HEK293 (cell line): Measurements from ENCODE around the gene TMEM123.

Experiments used
- CTCF ChIA-PET: fragments of 350-600 bp; formaldehyde crosslinking; extraction: SDS; loops from one replicate; lab custom pipeline; 2021; ENCODE audit warnings: antibody characterized with exemption; lab: Yijun Ruan, JAX
- POLR2A ChIA-PET: fragments of 300-600 bp; formaldehyde crosslinking; extraction: SDS; loops from one replicate; lab custom pipeline; 2020; ENCODE audit warnings: antibody characterized with exemption, inconsistent platforms; lab: Yijun Ruan, JAX
- H3K27ac ChIP-seq: fragments of 200-500 bp; sonication (Bioruptor generic); 2 replicates; pipeline ENCODE4 v1.5.1; 2014; ENCODE audit warnings: low read depth, low read length, control low read depth, inconsistent platforms; ENCODE audit errors: extremely low read depth
- H3K36me3 ChIP-seq, 2 experiments: fragments of 200-500 bp in 1 of 2; sonication (Bioruptor generic) in 1 of 2; 1 replicate in 1 of 2; 2 replicates in 1 of 2; pipeline ENCODE4 v1.5.1; 2014 to 2017; ENCODE audit warnings: inconsistent platforms in 2 of 2, low read length in 2 of 2; ENCODE audit not compliant: control insufficient read depth in 2 of 2, insufficient read depth in 1 of 2
- H3K4me1 ChIP-seq: fragments of 200-500 bp; sonication (Bioruptor generic); 2 replicates; pipeline ENCODE4 v1.5.1; 2014; ENCODE audit warnings: mild to moderate bottlenecking, low read length, inconsistent platforms; ENCODE audit not compliant: control insufficient read depth, insufficient read depth
- H3K4me3 ChIP-seq: 2 replicates; pipeline ENCODE4 v1.5.1; 2011; ENCODE audit warnings: low read depth, mild to moderate bottlenecking, control low read depth, low read length, moderate library complexity
- H3K9me3 ChIP-seq: fragments of 200-500 bp; sonication (Bioruptor generic); 2 replicates; pipeline ENCODE4 v1.5.1; 2014; ENCODE audit warnings: low read depth, low read length, inconsistent platforms; ENCODE audit not compliant: control insufficient read depth, insufficient read depth
- ATF2 ChIP-seq: fragments of 450-650 bp; formaldehyde crosslinking; IDR thresholded peaks from 2 replicates; pipeline ENCODE4 v1.5.1; 2016; ENCODE audit warnings: missing biosample characterization, missing genetic modification characterization, low read depth
- HIC1 ChIP-seq: fragments of 450-650 bp; formaldehyde crosslinking; IDR thresholded peaks from 2 replicates; pipeline ENCODE4 v1.5.1; 2016; ENCODE audit warnings: missing biosample characterization, missing genetic modification characterization
- KLF1 ChIP-seq: fragments of 450-650 bp; formaldehyde crosslinking; IDR thresholded peaks from 2 replicates; pipeline ENCODE4 v1.5.1; 2016; ENCODE audit warnings: missing biosample characterization, missing genetic modification characterization
- OSR2 ChIP-seq: fragments of 450-650 bp; formaldehyde crosslinking; IDR thresholded peaks from 2 replicates; pipeline ENCODE4 v1.5.1; 2016; ENCODE audit warnings: missing biosample characterization, missing genetic modification characterization
- ZFHX2 ChIP-seq: fragments of 450-650 bp; formaldehyde crosslinking; conservative IDR thresholded peaks from 2 replicates; pipeline ENCODE4 v1.5.1; 2016; ENCODE audit warnings: missing biosample characterization, missing genetic modification characterization
- ZNF138 ChIP-seq: fragments of 450-650 bp; formaldehyde crosslinking; IDR thresholded peaks from 2 replicates; pipeline ENCODE4 v1.5.1; 2016; ENCODE audit warnings: missing biosample characterization, missing genetic modification characterization, borderline replicate concordance
- ZNF140 ChIP-seq: fragments of 450-650 bp; formaldehyde crosslinking; IDR thresholded peaks from 2 replicates; pipeline ENCODE4 v1.5.1; 2016; ENCODE audit warnings: missing biosample characterization, missing genetic modification characterization
- ZNF169 ChIP-seq: fragments of 450-650 bp; formaldehyde crosslinking; IDR thresholded peaks from 2 replicates; pipeline ENCODE4 v1.5.1; 2016; ENCODE audit warnings: missing biosample characterization, missing genetic modification characterization
- ZNF18 ChIP-seq: fragments of 450-650 bp; formaldehyde crosslinking; IDR thresholded peaks from 2 replicates; pipeline ENCODE4 v1.5.1; 2016; ENCODE audit warnings: missing biosample characterization, missing genetic modification characterization
- ZNF362 ChIP-seq: fragments of 450-650 bp; formaldehyde crosslinking; IDR thresholded peaks from 2 replicates; pipeline ENCODE4 v1.5.1; 2016; ENCODE audit warnings: missing biosample characterization, missing genetic modification characterization
- ZNF366 ChIP-seq: fragments of 450-650 bp; formaldehyde crosslinking; conservative IDR thresholded peaks from 2 replicates; pipeline ENCODE4 v1.5.1; 2016; ENCODE audit warnings: missing biosample characterization, missing genetic modification characterization
- ZNF398 ChIP-seq: fragments of 450-650 bp; formaldehyde crosslinking; IDR thresholded peaks from 2 replicates; pipeline ENCODE4 v1.5.1; 2017; ENCODE audit warnings: missing biosample characterization, missing genetic modification characterization
- ZNF426 ChIP-seq: fragments of 450-650 bp; formaldehyde crosslinking; IDR thresholded peaks from 2 replicates; pipeline ENCODE4 v1.5.1; 2017; ENCODE audit warnings: missing biosample characterization, missing genetic modification characterization, mild to moderate bottlenecking, inconsistent platforms, moderate library complexity
- ZNF521 ChIP-seq: fragments of 450-650 bp; formaldehyde crosslinking; IDR thresholded peaks from 2 replicates; pipeline ENCODE4 v1.5.1; 2017; ENCODE audit warnings: missing biosample characterization, mild to moderate bottlenecking, missing genetic modification characterization
- ZNF548 ChIP-seq: fragments of 450-650 bp; formaldehyde crosslinking; IDR thresholded peaks from 2 replicates; pipeline ENCODE4 v1.5.1; 2016; ENCODE audit warnings: missing biosample characterization, missing genetic modification characterization
- ZNF623 ChIP-seq: fragments of 450-650 bp; formaldehyde crosslinking; IDR thresholded peaks from 2 replicates; pipeline ENCODE4 v1.5.1; 2016; ENCODE audit warnings: missing biosample characterization, missing genetic modification characterization
- ZNF629 ChIP-seq: fragments of 450-650 bp; formaldehyde crosslinking; IDR thresholded peaks from 2 replicates; pipeline ENCODE4 v1.5.1; 2017; ENCODE audit warnings: missing biosample characterization, missing genetic modification characterization
- ZNF76 ChIP-seq: fragments of 450-650 bp; formaldehyde crosslinking; IDR thresholded peaks from 2 replicates; pipeline ENCODE4; 2016; ENCODE audit warnings: low read depth, missing biosample characterization, missing genetic modification characterization, borderline replicate concordance

TMEM123 gene

GRCh38 chr11:102382384-102382783 is 70.2 kb downstream of the TMEM123 start:
- Histone ChIP-seq H3K9me3 (no peaks in the 10 kb centered on the region), H3K4me3 (no peak overlapping the region), H3K36me3 (peaks cover 0 to 52% of the 10 kb centered on the region in 2 experiments; a peak in 1 of 3 replicates), H3K4me1 (no peaks in the 10 kb centered on the region), H3K27ac (no peak overlapping the region)
- ChIA-PET CTCF (interaction anchor here (4.1 kb wide), 1 partner anchor 8 kb away, joined by 17 read pairs; no protein-coding TSS in a partner anchor), POLR2A (no interaction called here)
- TF ChIP-seq ZNF18 (tag by site-specific recombination) (no peak), ZNF362 (tag by site-specific recombination) (no peak), ZNF169 (tag by site-specific recombination) (no peak), ZNF76 (tag by site-specific recombination) (no peak), ZNF426 (no peak), ZNF366 (no peak), ZFHX2 (tag by site-specific recombination) (no peak), ZNF548 (tag by site-specific recombination) (no peak), ZNF138 (tag by site-specific recombination) (no peak), HIC1 (tag by site-specific recombination) (no peak), ZNF521 (tag by site-specific recombination) (no peak), KLF1 (tag by site-specific recombination) (no peak), ZNF629 (tag by site-specific recombination) (no peak), ZNF140 (no peak), OSR2 (tag by site-specific recombination) (no peak), ZNF623 (tag by site-specific recombination) (no peak), ATF2 (tag by site-specific recombination) (no peak), ZNF398 (tag by site-specific recombination) (no peak)
